DND-41 (cell line): ENCODE data around the gene MRPL4.

ENCODE experiments used
- ATAC-seq: fragments of 200-7000 bp; cut with Tn5 transposase; 3 replicates; pipeline ENCODE4 v1.9.1; 2021; ENCODE audit warnings: low read depth; ENCODE audit not compliant: insufficient read depth
- DNase-seq: peaks from one replicate; pipeline ENCODE4 v3.0.0-alpha.2; 2020
- H2AFZ ChIP-seq: 2 replicates; pipeline ENCODE4 v1.6.0; 2012; ENCODE audit warnings: low read depth, low read length
- H3K27ac ChIP-seq: 2 replicates; pipeline ENCODE4 v1.5.1; 2012; ENCODE audit warnings: low read length, inconsistent platforms
- H3K27me3 ChIP-seq: fragments of 200-600 bp; sonication (generic); 2 replicates; pipeline ENCODE4 v1.6.0; 2012; ENCODE audit warnings: low read length, mild to moderate bottlenecking, inconsistent platforms; ENCODE audit not compliant: insufficient read depth, poor library complexity
- H3K36me3 ChIP-seq: 2 replicates; pipeline ENCODE4 v1.5.1; 2012; ENCODE audit warnings: low read length, inconsistent platforms; ENCODE audit not compliant: insufficient read depth
- H3K4me1 ChIP-seq: 2 replicates; pipeline ENCODE4 v1.5.1; 2012; ENCODE audit warnings: mild to moderate bottlenecking, low read length; ENCODE audit not compliant: insufficient read depth
- H3K4me2 ChIP-seq: 2 replicates; pipeline ENCODE4 v1.6.0; 2012; ENCODE audit warnings: mild to moderate bottlenecking, moderate library complexity, low read length, inconsistent platforms; ENCODE audit not compliant: insufficient read depth
- H3K4me3 ChIP-seq, 2 experiments: fragments of 200-600 bp in 1 of 2; shearing (Covaris generic) in 1 of 2; 2 replicates each; pipeline ENCODE4 v1.5.1; 2012 to 2016; ENCODE audit warnings: inconsistent platforms in 2 of 2, low read length in 2 of 2, mild to moderate bottlenecking in 2 of 2, low read depth in 1 of 2, moderate library complexity in 1 of 2
- H3K79me2 ChIP-seq: 2 replicates; pipeline ENCODE4 v1.6.0; 2012; ENCODE audit warnings: low read length, inconsistent platforms; ENCODE audit not compliant: insufficient read depth
- H3K9ac ChIP-seq: 2 replicates; pipeline ENCODE4 v1.6.0; 2012; ENCODE audit warnings: low read depth, mild to moderate bottlenecking, inconsistent platforms, low read length, moderate library complexity
- H3K9me3 ChIP-seq: 2 replicates; pipeline ENCODE4 v1.5.1; 2012; ENCODE audit warnings: low read length, moderate library complexity, mild to moderate bottlenecking, inconsistent platforms; ENCODE audit not compliant: insufficient read depth, severe bottlenecking
- H4K20me1 ChIP-seq: 2 replicates; pipeline ENCODE4 v1.6.0; 2012; ENCODE audit warnings: low read length; ENCODE audit not compliant: insufficient read depth
- EZH2 ChIP-seq: IDR thresholded peaks from 3 replicates; pipeline ENCODE4 v1.6.1; 2012; ENCODE audit warnings: borderline replicate concordance, low read depth, mild to moderate bottlenecking, moderate library complexity, low read length, inconsistent platforms; ENCODE audit not compliant: severe bottlenecking
- TF ChIP-seq, protein P1 (sequence below): IDR thresholded peaks from 2 replicates; pipeline ENCODE4 v1.5.1; 2012; ENCODE audit warnings: borderline replicate concordance, low read length, moderate library complexity, mild to moderate bottlenecking; ENCODE audit not compliant: poor library complexity, severe bottlenecking; ENCODE audit errors: extremely low read depth

MRPL4 gene

DNA sequence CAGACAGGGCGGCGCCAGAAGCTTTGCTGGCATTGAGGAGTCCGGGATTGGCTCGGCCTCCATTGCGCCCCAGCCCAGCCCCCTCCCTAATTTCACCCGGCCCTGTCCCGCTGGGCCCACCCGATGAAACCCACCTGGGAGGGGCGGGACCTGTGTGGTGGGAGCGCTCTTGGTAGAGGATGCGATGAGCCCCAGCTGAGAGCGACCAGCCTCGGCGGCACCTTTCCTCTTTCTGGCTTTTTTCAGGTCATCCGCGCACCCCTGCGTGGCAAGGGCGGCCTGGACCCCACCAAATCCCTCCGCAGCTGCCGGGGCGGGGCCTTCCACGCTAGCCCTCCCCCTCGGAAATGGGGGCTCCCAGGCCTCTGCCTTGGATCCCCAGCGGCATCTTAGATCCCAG, 57.4 kb downstream of the MRPL4 start, which contains the start of gene ZGLP1:
Gene ZGLP1 (minus strand): TSS at position 393 of the 400 bp plus-strand sequence.
- peaks cover 16% of the 10 kb centered on the region for H3K36me3 ChIP-seq
- no peak within 1 kb of the TSS for H2AFZ ChIP-seq
- H3K79me2 ChIP-seq, result peaks cover 4% of the 10 kb centered on the region; the same call in 1 of the 2 replicates
- no peaks in the 10 kb centered on the region for H4K20me1 ChIP-seq
- DNase-seq (no peak), ATAC-seq (no peak)
- H3K27me3 ChIP-seq, result no peaks in the 10 kb centered on the region
- no peaks in the 10 kb centered on the region for H3K9me3 ChIP-seq
- H3K4me2 ChIP-seq, result no peak within 1 kb of the TSS
- H3K4me1 ChIP-seq, result peaks cover 3% of the 10 kb centered on the region
- H3K9ac ChIP-seq, result no peak within 1 kb of the TSS; the same call in 1 of the 2 replicates
- no peak for TF ChIP-seq EZH2
- TF ChIP-seq, protein P1, sequence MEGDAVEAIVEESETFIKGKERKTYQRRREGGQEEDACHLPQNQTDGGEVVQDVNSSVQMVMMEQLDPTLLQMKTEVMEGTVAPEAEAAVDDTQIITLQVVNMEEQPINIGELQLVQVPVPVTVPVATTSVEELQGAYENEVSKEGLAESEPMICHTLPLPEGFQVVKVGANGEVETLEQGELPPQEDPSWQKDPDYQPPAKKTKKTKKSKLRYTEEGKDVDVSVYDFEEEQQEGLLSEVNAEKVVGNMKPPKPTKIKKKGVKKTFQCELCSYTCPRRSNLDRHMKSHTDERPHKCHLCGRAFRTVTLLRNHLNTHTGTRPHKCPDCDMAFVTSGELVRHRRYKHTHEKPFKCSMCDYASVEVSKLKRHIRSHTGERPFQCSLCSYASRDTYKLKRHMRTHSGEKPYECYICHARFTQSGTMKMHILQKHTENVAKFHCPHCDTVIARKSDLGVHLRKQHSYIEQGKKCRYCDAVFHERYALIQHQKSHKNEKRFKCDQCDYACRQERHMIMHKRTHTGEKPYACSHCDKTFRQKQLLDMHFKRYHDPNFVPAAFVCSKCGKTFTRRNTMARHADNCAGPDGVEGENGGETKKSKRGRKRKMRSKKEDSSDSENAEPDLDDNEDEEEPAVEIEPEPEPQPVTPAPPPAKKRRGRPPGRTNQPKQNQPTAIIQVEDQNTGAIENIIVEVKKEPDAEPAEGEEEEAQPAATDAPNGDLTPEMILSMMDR, result no peak
- H3K4me3 ChIP-seq, result no peak within 1 kb of the TSS
- no peak within 1 kb of the TSS for H3K27ac ChIP-seq
